HepG2 (cell line): ENCODE measurements around the gene IFT172. TPM values are rescaled to one million over a fixed set of nuclear protein-coding genes. Genes with fewer than 3 reads are reported as not detected.

Experiments used
- AHDC1 ChIP-seq: sonication (generic); formaldehyde crosslinking; IDR thresholded peaks from 2 replicates; pipeline ENCODE4 v1.5.1; 2020; ENCODE audit warnings: mild to moderate bottlenecking, missing genetic modification reagents, borderline replicate concordance
- ARNTL ChIP-seq: sonication (generic); formaldehyde crosslinking; IDR thresholded peaks from 2 replicates; pipeline ENCODE4 v1.4.0; 2020; ENCODE audit warnings: mild to moderate bottlenecking, missing genetic modification reagents
- ATF1 ChIP-seq: IDR thresholded peaks from 2 replicates; pipeline ENCODE4 v1.6.1; 2016; ENCODE audit warnings: mild to moderate bottlenecking, control low read depth
- BHLHE40 ChIP-seq: IDR thresholded peaks from 2 replicates; pipeline ENCODE4 v1.6.1; 2011; ENCODE audit warnings: low read length, improper control_type of control experiment
- FOXP4 ChIP-seq: sonication (generic); formaldehyde crosslinking; IDR thresholded peaks from 2 replicates; pipeline ENCODE4 v1.4.0; 2020; ENCODE audit warnings: missing genetic modification reagents
- HMGXB4 ChIP-seq, 2 experiments: sonication (generic) in 1 of 2; formaldehyde crosslinking in 1 of 2; IDR thresholded peaks; 2 replicates each; pipeline versions ENCODE4 v1.4.0 to v1.6.1; 2018 to 2020; ENCODE audit warnings: missing genetic modification reagents in 2 of 2, borderline replicate concordance in 1 of 2, low read depth in 1 of 2, mild to moderate bottlenecking in 1 of 2, missing biosample characterization in 1 of 2
- JUND ChIP-seq: sonication (generic); formaldehyde crosslinking; IDR thresholded peaks from 2 replicates; pipeline ENCODE4 v1.8.0; 2022; ENCODE audit warnings: mild to moderate bottlenecking, missing genetic modification reagents
- REL ChIP-seq: sonication (generic); formaldehyde crosslinking; conservative IDR thresholded peaks from 2 replicates; pipeline ENCODE4 v1.8.0; 2022; ENCODE audit warnings: mild to moderate bottlenecking, missing genetic modification reagents, moderate library complexity
- RXRA ChIP-seq: sonication (generic); formaldehyde crosslinking; IDR thresholded peaks from 2 replicates; pipeline ENCODE4 v1.5.1; 2020; ENCODE audit warnings: missing genetic modification reagents
- SOX6 ChIP-seq, 2 experiments: fragments of 450-650 bp in 1 of 2; sonication (generic) in 1 of 2; formaldehyde crosslinking in 1 of 2; IDR thresholded peaks; 2 replicates each; pipeline versions ENCODE4 v1.4.0 to v1.6.1; 2017 to 2020; ENCODE audit warnings: antibody characterized with exemption in 1 of 2, mild to moderate bottlenecking in 1 of 2, missing genetic modification reagents in 1 of 2
- YEATS4 ChIP-seq: sonication (generic); formaldehyde crosslinking; IDR thresholded peaks from 2 replicates; pipeline ENCODE4 v1.4.0; 2020; ENCODE audit warnings: missing genetic modification reagents, borderline replicate concordance
- ZNF136 ChIP-seq: sonication (generic); formaldehyde crosslinking; IDR thresholded peaks from 2 replicates; pipeline ENCODE4 v1.8.1; 2022; ENCODE audit warnings: low read depth, mild to moderate bottlenecking, moderate library complexity, missing genetic modification reagents
- ZNF44 ChIP-seq: sonication (generic); formaldehyde crosslinking; IDR thresholded peaks from 2 replicates; pipeline ENCODE4 v1.5.1; 2020; ENCODE audit warnings: mild to moderate bottlenecking, missing genetic modification reagents
- ZNF639 ChIP-seq: conservative IDR thresholded peaks from 2 replicates; pipeline ENCODE4 v1.6.1; 2018; ENCODE audit warnings: missing genetic modification reagents
- ZNF737 ChIP-seq: sonication (generic); formaldehyde crosslinking; IDR thresholded peaks from 2 replicates; pipeline ENCODE4 v1.5.0; 2020; ENCODE audit warnings: missing genetic modification reagents, mild to moderate bottlenecking, borderline replicate concordance
- ZNF761 ChIP-seq: sonication (generic); formaldehyde crosslinking; conservative IDR thresholded peaks from 2 replicates; pipeline ENCODE4 v1.4.0; 2020; ENCODE audit warnings: mild to moderate bottlenecking, missing genetic modification reagents
- ZNF816 ChIP-seq: sonication (generic); formaldehyde crosslinking; IDR thresholded peaks from 2 replicates; pipeline ENCODE4 v1.8.0; 2022; ENCODE audit warnings: missing genetic modification reagents, mild to moderate bottlenecking, borderline replicate concordance
- polyA plus RNA-seq, 8 experiments: library from polyadenylated mRNA; depleted of rRNA in 3 of 8; stranded (reverse) in 7 of 8; unstranded in 1 of 8; fragments of >200 nt; fragmentation: Illumina TruSeq in 4 of 8; extraction: Trizol in 4 of 8; gene quantifications; 2 replicates each; pipeline versions ENCODE4 v1.2.1 to v1.2.3, GENCODE V29; 2011 to 2016; ENCODE audit warnings: low read depth in 4 of 8, missing spikeins in 1 of 8, mixed read lengths in 1 of 8; ENCODE audit not compliant: insufficient read depth in 1 of 8
- total RNA-seq, 5 experiments: library from RNA; depleted of rRNA; stranded (reverse); fragments of >200 nt; fragmentation: Illumina TruSeq; extraction: Trizol; gene quantifications; 2 replicates each; pipeline ENCODE4 v1.2.3, GENCODE V29; 2016; ENCODE audit warnings: low read depth in 1 of 5

The IFT172 gene
- total and polyA plus RNA-seq, 2 of the 13 experiments (the other 11 are each of a cell fraction or from before 2014, with no cell fraction given), result 21.6 to 35.7 TPM

GRCh38 chr2:27412419-27413152, 77.0 kb downstream of the IFT172 start (continued):
- no peak for TF ChIP-seq SOX6 (IDR thresholded peaks at IDR 0.05)
- TF ChIP-seq SOX6 (CRISPR knock-in tag; IDR thresholded peaks at IDR 0.05), result peak; percentile 13; the same call in 1 of the 2 replicates
- TF ChIP-seq AHDC1 (CRISPR knock-in tag), result peak; percentile 74; the same call in 1 of the 2 replicates
- TF ChIP-seq RXRA (CRISPR knock-in tag), result peak; percentile 60; the same call in 1 of the 2 replicates
- no peak for TF ChIP-seq ATF1 (CRISPR knock-in tag)
- no peak for TF ChIP-seq BHLHE40
- TF ChIP-seq ZNF44 (CRISPR knock-in tag), result no peak
- no peak for TF ChIP-seq REL (CRISPR knock-in tag)
- 0 out of 2 replicates have a peak, but pooled peaks have one; percentile 54 for TF ChIP-seq YEATS4 (CRISPR knock-in tag)
- no peak for TF ChIP-seq ZNF639 (CRISPR knock-in tag)
- no peak for TF ChIP-seq ZNF761 (CRISPR knock-in tag)
- TF ChIP-seq FOXP4 (CRISPR knock-in tag), result no peak
- 0 out of 4 replicates have a peak, but pooled peaks of 1 of the 2 experiments have one; percentile 10 for TF ChIP-seq HMGXB4 (CRISPR knock-in tag; IDR thresholded peaks at IDR 0.05; ENCODE audit: borderline replicate concordance in 1 of 2, low read depth in 1 of 2)
- TF ChIP-seq ZNF816 (CRISPR knock-in tag), result peak; percentile 91; the same call in 1 of the 2 replicates
- TF ChIP-seq ZNF737 (CRISPR knock-in tag), result no peak
- peak; percentile 62; the same call in 1 of the 2 replicates for TF ChIP-seq ZNF136
- no peak for TF ChIP-seq JUND (CRISPR knock-in tag)
- 0 out of 2 replicates have a peak, but pooled peaks have one; percentile 3 for TF ChIP-seq ARNTL (CRISPR knock-in tag)
